A549 (cell line): ENCODE results near the gene IRF9. TPM values are rescaled to one million over a fixed set of nuclear protein-coding genes. Genes with fewer than 3 reads are reported as not detected.

Source experiments
- ATAC-seq, 2 experiments: fragments of 200-7000 bp in 1 of 2; fragments of >200 bp in 1 of 2; cut with Nextera tagmentation in 1 of 2; cut with Tn5 transposase in 1 of 2; 3 replicates each; pipeline versions ENCODE4 v1.8.0 to v1.9.1; 2018 to 2020; ENCODE audit warnings: mild to moderate bottlenecking in 1 of 2, moderate library complexity in 1 of 2
- CTCF ChIA-PET: fragments of 300-600 bp; sonication (Branson Sonifier 250); formaldehyde crosslinking; extraction: SDS; loops from one replicate; lab custom pipeline; 2021; ENCODE audit warnings: antibody characterized with exemption, inconsistent platforms; lab: Yijun Ruan, JAX
- POLR2A ChIA-PET: fragments of 350-600 bp; formaldehyde crosslinking; extraction: SDS; loops from one replicate; lab custom pipeline; 2021; ENCODE audit warnings: antibody characterized with exemption, inconsistent platforms; lab: Yijun Ruan, JAX
- DNase-seq, 2 experiments: peaks; one replicate each; pipeline versions ENCODE4 v3.0.0 to v3.0.0-alpha.2; 2011 to 2016; ENCODE audit warnings: low read depth in 1 of 2, low spot score in 1 of 2
- FAIRE-seq: peaks from 2 replicates; lab custom pipeline; 2011; peaks lifted over from hg19 to GRCh38; lab: Jason Lieb, UNC
- H3K27ac ChIP-seq, 2 experiments: fragments of >200 bp; sonication (Bioruptor Twin); formaldehyde crosslinking; 3 replicates each; pipeline ENCODE4 v1.5.1; 2016 to 2017
- H3K4me1 ChIP-seq: fragments of >200 bp; sonication (Bioruptor Twin); formaldehyde crosslinking; 3 replicates; pipeline ENCODE4 v1.6.1; 2016
- H3K4me2 ChIP-seq: fragments of >200 bp; sonication (Bioruptor Twin); formaldehyde crosslinking; 3 replicates; pipeline ENCODE4 v1.6.1; 2016
- H3K4me3 ChIP-seq: fragments of >200 bp; sonication (Bioruptor Twin); formaldehyde crosslinking; 3 replicates; pipeline ENCODE4 v1.5.1; 2016
- H3K9me3 ChIP-seq: fragments of >200 bp; sonication (Bioruptor Twin); formaldehyde crosslinking; 3 replicates; pipeline ENCODE4 v1.6.1; 2016
- CBX8 ChIP-seq: fragments of 200-600 bp; sonication (generic); IDR thresholded peaks from 2 replicates; pipeline ENCODE4 v1.6.1; 2016
- CEBPB ChIP-seq, 2 experiments: fragments of >200 bp in 1 of 2; sonication (Bioruptor Twin) in 1 of 2; formaldehyde crosslinking in 1 of 2; IDR thresholded peaks; 2 replicates each; pipeline ENCODE4 v1.6.1; 2012 to 2016
- CHD4 ChIP-seq: fragments of 200-600 bp; sonication (generic); IDR thresholded peaks from 2 replicates; pipeline ENCODE4 v1.6.1; 2016; ENCODE audit warnings: antibody characterized with exemption, mild to moderate bottlenecking, borderline replicate concordance
- EHF ChIP-seq: fragments of 250-450 bp; sonication (Bioruptor Pico); IDR thresholded peaks from 2 replicates; pipeline ENCODE4 v1.5.0; 2020; ENCODE audit warnings: mild to moderate bottlenecking
- EHMT2 ChIP-seq: fragments of 200-600 bp; sonication (generic); IDR thresholded peaks from 2 replicates; pipeline ENCODE4 v1.6.1; 2016; ENCODE audit warnings: antibody characterized with exemption, low read depth, mild to moderate bottlenecking, moderate library complexity
- ESRRA ChIP-seq: fragments of 150-350 bp; IDR thresholded peaks from 2 replicates; pipeline ENCODE4 v1.6.1; 2014; ENCODE audit warnings: mild to moderate bottlenecking, low read length, borderline replicate concordance
- FOSB ChIP-seq: fragments of 250-450 bp; sonication (Bioruptor Pico); IDR thresholded peaks from 2 replicates; pipeline ENCODE4 v1.5.0; 2020; ENCODE audit warnings: mild to moderate bottlenecking, moderate library complexity
- HDAC2 ChIP-seq: fragments of 200-600 bp; sonication (generic); IDR thresholded peaks from 2 replicates; pipeline ENCODE4 v1.6.1; 2016
- HOXA7 ChIP-seq: fragments of 250-450 bp; sonication (Bioruptor Pico); IDR thresholded peaks from 2 replicates; pipeline ENCODE4 v1.5.0; 2020; ENCODE audit warnings: mild to moderate bottlenecking, moderate library complexity
- HOXB13 ChIP-seq: fragments of 250-450 bp; sonication (Bioruptor Pico); IDR thresholded peaks from 2 replicates; pipeline ENCODE4 v1.5.0; 2020; ENCODE audit warnings: low read depth, mild to moderate bottlenecking, moderate library complexity
- JUN ChIP-seq, 2 experiments: fragments of >200 bp; sonication (Bioruptor Twin); formaldehyde crosslinking; IDR thresholded peaks; 2 replicates in 1 of 2; 3 replicates in 1 of 2; pipeline ENCODE4 v1.6.1; 2016 to 2017
- MAFK ChIP-seq: fragments of 450-650 bp; IDR thresholded peaks from 2 replicates; pipeline ENCODE4 v1.6.1; 2014; ENCODE audit not compliant: partially characterized antibody
- NR3C1 ChIP-seq: fragments of >200 bp; sonication (Bioruptor Twin); formaldehyde crosslinking; IDR thresholded peaks from 3 replicates; pipeline ENCODE4 v1.6.1; 2017
- PHF8 ChIP-seq: fragments of 200-600 bp; sonication (generic); IDR thresholded peaks from 2 replicates; pipeline ENCODE4 v1.6.1; 2016; ENCODE audit warnings: low read depth, mild to moderate bottlenecking, antibody characterized with exemption, moderate library complexity, borderline replicate concordance
- RAD21 ChIP-seq, 2 experiments: fragments of >200 bp in 1 of 2; sonication (Bioruptor Twin) in 1 of 2; formaldehyde crosslinking in 1 of 2; IDR thresholded peaks in 1 of 2; conservative IDR thresholded peaks in 1 of 2; 2 replicates in 1 of 2; 3 replicates in 1 of 2; pipeline ENCODE4 v1.6.1; 2012 to 2018; ENCODE audit warnings: inconsistent platforms in 1 of 2
- RFX5 ChIP-seq: fragments of 450-650 bp; IDR thresholded peaks from 2 replicates; pipeline ENCODE4 v1.7.1; 2014; ENCODE audit warnings: antibody characterized with exemption, mild to moderate bottlenecking, moderate library complexity
- TP53 ChIP-seq: fragments of 250-450 bp; sonication (Bioruptor Pico); IDR thresholded peaks from 2 replicates; pipeline ENCODE4 v1.5.0; 2021; ENCODE audit warnings: mild to moderate bottlenecking, moderate library complexity
- ZNF302 ChIP-seq: fragments of 250-450 bp; sonication (Bioruptor Pico); IDR thresholded peaks from 2 replicates; pipeline ENCODE4 v1.9.0; 2021; ENCODE audit warnings: inconsistent platforms, mild to moderate bottlenecking, moderate library complexity
- WGBS: methylation state at CpG from one replicate; pipeline ENCODE4 v1.1.6; 2017; ENCODE audit errors: missing lambda C conversion rate; 5-methylcytosine and 5-hydroxymethylcytosine counted together
- polyA plus RNA-seq, 4 experiments: library from polyadenylated mRNA; depleted of rRNA in 3 of 4; stranded (reverse); fragments of >200 nt; fragmentation: RNase III in 1 of 4; extraction: RNeasy Plus Mini Kit Qiagen cat#74134 plus additional on column Dnase treatment in 1 of 4; gene quantifications; 2 replicates in 3 of 4; 3 replicates in 1 of 4; pipeline ENCODE4 v1.2.3, GENCODE V29; 2011 to 2017
- TF ChIP-seq, protein P1 (sequence below): IDR thresholded peaks from 2 replicates; pipeline ENCODE4 v1.6.1; 2012
- TF ChIP-seq, protein P2 (sequence below): fragments of 450-650 bp; IDR thresholded peaks from 2 replicates; pipeline ENCODE4 v1.6.1; 2014; ENCODE audit warnings: antibody characterized with exemption
- TF ChIP-seq, protein P3 (sequence below): fragments of 150-350 bp; IDR thresholded peaks from 2 replicates; pipeline ENCODE4 v1.6.1; 2014; ENCODE audit warnings: low read depth, mild to moderate bottlenecking, low read length
- TF ChIP-seq, protein P4 (sequence below): fragments of >200 bp; sonication (Bioruptor Twin); formaldehyde crosslinking; IDR thresholded peaks from 3 replicates; pipeline ENCODE4 v1.5.1; 2016
- TF ChIP-seq, protein P5 (sequence below): IDR thresholded peaks from 2 replicates; pipeline ENCODE4 v1.6.1; 2012; ENCODE audit warnings: low read depth, borderline replicate concordance
- TF ChIP-seq, protein P6 (sequence below): fragments of >200 bp; sonication (Bioruptor Twin); formaldehyde crosslinking; IDR thresholded peaks from 3 replicates; pipeline ENCODE4 v1.6.1; 2016

IRF9 gene
- polyA plus RNA-seq, 2 of the 4 experiments (the other 2 are of a cell fraction), result 19.0 to 23.1 TPM

DNA sequence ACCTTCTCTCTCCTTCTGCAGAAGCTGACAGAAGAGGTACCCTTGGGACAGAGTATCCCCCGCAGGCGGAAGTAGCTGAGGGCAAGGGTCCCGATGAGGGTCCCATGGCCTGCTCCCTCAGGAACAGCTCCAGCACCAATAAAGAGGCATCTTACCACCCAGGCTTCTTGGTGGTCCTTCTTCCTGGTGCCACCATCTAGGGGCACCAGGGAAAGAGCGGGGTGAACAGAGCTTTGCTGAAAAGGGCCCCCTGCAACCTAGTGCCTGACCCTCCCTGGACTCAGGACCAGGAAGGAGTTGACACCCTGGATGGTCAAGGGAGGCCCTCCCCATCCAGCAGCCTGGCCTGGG is 591 bp upstream of the IRF9 start:
- POLR2A ChIA-PET, result interaction anchor here (0.6 to 2.4 kb wide), 9 partner anchors 9 to 97 kb away, joined by 3 to 16 read pairs (median 6); partner anchors contain the start of genes DCAF11, EMC9, NRL and PCK2
- DNase-seq (no peak), FAIRE-seq (no peak), ATAC-seq (no peak; a peak in 2 of 6 replicates)
- WGBS, result 98% methylated on average over 4 of the region's 4 CpGs
- no peaks in the 10 kb centered on the region for H3K9me3 ChIP-seq
- peak overlapping the region; percentile 79 to 86; a peak in 5 of 6 replicates for H3K27ac ChIP-seq
- TF ChIP-seq PHF8 (no peak), TP53 (CRISPR knock-in tag) (no peak), JUN (IDR thresholded peaks at IDR 0.05) (no peak), CHD4 (no peak), NR3C1 (no peak), CBX8 (no peak)
- TF ChIP-seq, protein P1, sequence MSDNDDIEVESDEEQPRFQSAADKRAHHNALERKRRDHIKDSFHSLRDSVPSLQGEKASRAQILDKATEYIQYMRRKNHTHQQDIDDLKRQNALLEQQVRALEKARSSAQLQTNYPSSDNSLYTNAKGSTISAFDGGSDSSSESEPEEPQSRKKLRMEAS, result no peak
- TF ChIP-seq, protein P2, sequence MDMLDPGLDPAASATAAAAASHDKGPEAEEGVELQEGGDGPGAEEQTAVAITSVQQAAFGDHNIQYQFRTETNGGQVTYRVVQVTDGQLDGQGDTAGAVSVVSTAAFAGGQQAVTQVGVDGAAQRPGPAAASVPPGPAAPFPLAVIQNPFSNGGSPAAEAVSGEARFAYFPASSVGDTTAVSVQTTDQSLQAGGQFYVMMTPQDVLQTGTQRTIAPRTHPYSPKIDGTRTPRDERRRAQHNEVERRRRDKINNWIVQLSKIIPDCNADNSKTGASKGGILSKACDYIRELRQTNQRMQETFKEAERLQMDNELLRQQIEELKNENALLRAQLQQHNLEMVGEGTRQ, result no peak
- H3K4me1 ChIP-seq, result peaks cover 25% of the 10 kb centered on the region
- no peak overlapping the region for H3K4me3 ChIP-seq
- H3K4me2 ChIP-seq, result peak overlapping the region; percentile 92
- CTCF ChIA-PET, result interaction anchor here (0.5 to 7.0 kb wide), 40 partner anchors 10 to 843 kb away, joined by 3 to 168 read pairs (median 5); partner anchors contain the start of genes CARMIL3, DCAF11, EMC9 and FITM1

DNA sequence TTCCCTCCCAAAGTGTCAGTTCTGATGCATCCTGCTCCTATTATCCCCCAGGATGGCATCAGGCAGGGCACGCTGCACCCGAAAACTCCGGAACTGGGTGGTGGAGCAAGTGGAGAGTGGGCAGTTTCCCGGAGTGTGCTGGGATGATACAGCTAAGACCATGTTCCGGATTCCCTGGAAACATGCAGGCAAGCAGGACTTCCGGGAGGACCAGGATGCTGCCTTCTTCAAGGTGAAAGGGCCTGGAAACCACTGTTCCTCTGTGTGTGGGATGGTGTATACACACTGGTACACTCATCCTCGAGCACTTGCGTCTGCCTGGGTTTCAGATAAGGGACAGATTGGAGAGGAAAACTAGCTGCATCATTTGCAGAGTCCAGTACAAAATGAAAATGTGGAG is 1.0 kb downstream of the IRF9 start:
- FAIRE-seq (no peak), ATAC-seq (no peak), DNase-seq (no peak)
- Histone ChIP-seq H3K4me3 (no peak overlapping the region; the same call in 2 of the 3 replicates), H3K9me3 (no peaks in the 10 kb centered on the region), H3K4me2 (peak overlapping the region; percentile 92), H3K4me1 (peaks cover 25% of the 10 kb centered on the region), H3K27ac (peak overlapping the region; percentile 86 to 91; a peak in 5 of 6 replicates)
- WGBS, result 87% methylated on average over 8 of the region's 8 CpGs
- POLR2A ChIA-PET, result interaction anchor here (1.1 to 2.4 kb wide), 3 partner anchors 21 to 48 kb away, joined by 4 to 16 read pairs (median 13); partner anchors contain the start of genes DCAF11, EMC9, NRL and PSME1
- CTCF ChIA-PET, result interaction anchor here (0.8 to 7.0 kb wide), 14 partner anchors 8 to 126 kb away, joined by 3 to 168 read pairs (median 29); partner anchors contain the start of genes DCAF11, EMC9, NRL and PCK2
- no peak for TF ChIP-seq HDAC2
- TF ChIP-seq, protein P3, sequence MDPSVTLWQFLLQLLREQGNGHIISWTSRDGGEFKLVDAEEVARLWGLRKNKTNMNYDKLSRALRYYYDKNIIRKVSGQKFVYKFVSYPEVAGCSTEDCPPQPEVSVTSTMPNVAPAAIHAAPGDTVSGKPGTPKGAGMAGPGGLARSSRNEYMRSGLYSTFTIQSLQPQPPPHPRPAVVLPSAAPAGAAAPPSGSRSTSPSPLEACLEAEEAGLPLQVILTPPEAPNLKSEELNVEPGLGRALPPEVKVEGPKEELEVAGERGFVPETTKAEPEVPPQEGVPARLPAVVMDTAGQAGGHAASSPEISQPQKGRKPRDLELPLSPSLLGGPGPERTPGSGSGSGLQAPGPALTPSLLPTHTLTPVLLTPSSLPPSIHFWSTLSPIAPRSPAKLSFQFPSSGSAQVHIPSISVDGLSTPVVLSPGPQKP, result no peak

DNA sequence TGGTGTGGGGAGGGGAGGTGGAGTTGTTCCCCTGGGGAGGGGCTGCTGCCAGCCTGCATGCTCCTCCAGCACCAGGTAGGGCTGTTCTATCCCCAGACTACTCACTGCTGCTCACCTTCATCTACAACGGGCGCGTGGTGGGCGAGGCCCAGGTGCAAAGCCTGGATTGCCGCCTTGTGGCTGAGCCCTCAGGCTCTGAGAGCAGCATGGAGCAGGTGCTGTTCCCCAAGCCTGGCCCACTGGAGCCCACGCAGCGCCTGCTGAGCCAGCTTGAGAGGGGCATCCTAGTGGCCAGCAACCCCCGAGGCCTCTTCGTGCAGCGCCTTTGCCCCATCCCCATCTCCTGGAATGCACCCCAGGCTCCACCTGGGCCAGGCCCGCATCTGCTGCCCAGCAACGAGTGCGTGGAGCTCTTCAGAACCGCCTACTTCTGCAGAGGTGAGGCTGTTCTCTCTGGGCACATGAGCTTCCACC is 3.5 kb downstream of the IRF9 start:
- no peak for DNase-seq
- FAIRE-seq, result no peak

More for the DNA sequence above, 3.5 kb downstream of the IRF9 start:
- no peak for ATAC-seq
- no peak overlapping the region for H3K27ac ChIP-seq
- ChIA-PET POLR2A (interaction anchor here (0.6 kb wide), 1 partner anchor 158 kb away, joined by 5 read pairs; no protein-coding TSS in a partner anchor), CTCF (interaction anchor here (0.7 to 7.0 kb wide), 7 partner anchors 8 to 132 kb away, joined by 3 to 168 read pairs (median 4); partner anchors contain the start of genes EMC9, IPO4, MDP1 and PSME2)
- H3K9me3 ChIP-seq, result no peaks in the 10 kb centered on the region
- 92% methylated on average over 6 of the region's 14 CpGs for WGBS
- peaks cover 25% of the 10 kb centered on the region for H3K4me1 ChIP-seq
- no peak for TF ChIP-seq MAFK
- no peak for TF ChIP-seq EHMT2
- no peak for TF ChIP-seq HOXB13 (CRISPR knock-in tag)
- TF ChIP-seq, protein P4, sequence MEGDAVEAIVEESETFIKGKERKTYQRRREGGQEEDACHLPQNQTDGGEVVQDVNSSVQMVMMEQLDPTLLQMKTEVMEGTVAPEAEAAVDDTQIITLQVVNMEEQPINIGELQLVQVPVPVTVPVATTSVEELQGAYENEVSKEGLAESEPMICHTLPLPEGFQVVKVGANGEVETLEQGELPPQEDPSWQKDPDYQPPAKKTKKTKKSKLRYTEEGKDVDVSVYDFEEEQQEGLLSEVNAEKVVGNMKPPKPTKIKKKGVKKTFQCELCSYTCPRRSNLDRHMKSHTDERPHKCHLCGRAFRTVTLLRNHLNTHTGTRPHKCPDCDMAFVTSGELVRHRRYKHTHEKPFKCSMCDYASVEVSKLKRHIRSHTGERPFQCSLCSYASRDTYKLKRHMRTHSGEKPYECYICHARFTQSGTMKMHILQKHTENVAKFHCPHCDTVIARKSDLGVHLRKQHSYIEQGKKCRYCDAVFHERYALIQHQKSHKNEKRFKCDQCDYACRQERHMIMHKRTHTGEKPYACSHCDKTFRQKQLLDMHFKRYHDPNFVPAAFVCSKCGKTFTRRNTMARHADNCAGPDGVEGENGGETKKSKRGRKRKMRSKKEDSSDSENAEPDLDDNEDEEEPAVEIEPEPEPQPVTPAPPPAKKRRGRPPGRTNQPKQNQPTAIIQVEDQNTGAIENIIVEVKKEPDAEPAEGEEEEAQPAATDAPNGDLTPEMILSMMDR, result no peak
- no peak for TF ChIP-seq HOXA7
- TF ChIP-seq CEBPB (IDR thresholded peaks at IDR 0.05), result no peak
- TF ChIP-seq, protein P5, sequence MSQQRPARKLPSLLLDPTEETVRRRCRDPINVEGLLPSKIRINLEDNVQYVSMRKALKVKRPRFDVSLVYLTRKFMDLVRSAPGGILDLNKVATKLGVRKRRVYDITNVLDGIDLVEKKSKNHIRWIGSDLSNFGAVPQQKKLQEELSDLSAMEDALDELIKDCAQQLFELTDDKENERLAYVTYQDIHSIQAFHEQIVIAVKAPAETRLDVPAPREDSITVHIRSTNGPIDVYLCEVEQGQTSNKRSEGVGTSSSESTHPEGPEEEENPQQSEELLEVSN, result no peak
- TF ChIP-seq NR3C1, result no peak
- TF ChIP-seq CBX8, result no peak
- no peak for TF ChIP-seq FOSB (CRISPR knock-in tag)
- TF ChIP-seq, protein P6, sequence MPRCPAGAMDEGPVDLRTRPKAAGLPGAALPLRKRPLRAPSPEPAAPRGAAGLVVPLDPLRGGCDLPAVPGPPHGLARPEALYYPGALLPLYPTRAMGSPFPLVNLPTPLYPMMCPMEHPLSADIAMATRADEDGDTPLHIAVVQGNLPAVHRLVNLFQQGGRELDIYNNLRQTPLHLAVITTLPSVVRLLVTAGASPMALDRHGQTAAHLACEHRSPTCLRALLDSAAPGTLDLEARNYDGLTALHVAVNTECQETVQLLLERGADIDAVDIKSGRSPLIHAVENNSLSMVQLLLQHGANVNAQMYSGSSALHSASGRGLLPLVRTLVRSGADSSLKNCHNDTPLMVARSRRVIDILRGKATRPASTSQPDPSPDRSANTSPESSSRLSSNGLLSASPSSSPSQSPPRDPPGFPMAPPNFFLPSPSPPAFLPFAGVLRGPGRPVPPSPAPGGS, result no peak
- TF ChIP-seq ZNF302 (CRISPR knock-in tag), result no peak
- TF ChIP-seq, protein P2, result no peak
- TF ChIP-seq ESRRA, result no peak
- no peak for TF ChIP-seq RAD21 (conservative IDR thresholded peaks at IDR 0.05 in 1 of 2, IDR thresholded peaks at IDR 0.05 in 1 of 2)
- no peak for TF ChIP-seq RFX5
- TF ChIP-seq, protein P1, result no peak
- TF ChIP-seq EHF, result no peak
- TF ChIP-seq, all 56 proteins: peak for 0
- no peak overlapping the region for H3K4me2 ChIP-seq
- H3K4me3 ChIP-seq, result no peak overlapping the region
